Measurements from ENCODE around the gene B3GNT8. TPM values are rescaled to one million over a fixed set of nuclear protein-coding genes. Genes with fewer than 3 reads are reported as not detected.

B3GNT8 gene
- total RNA-seq, 1 experiment from 2014 or later: 10.6 TPM

Other genes starting within 250 kb of the B3GNT8 start
- not detected in 2 replicates for gene CYP2S1, start 234.2 kb downstream of the B3GNT8 start, total RNA-seq (2014; rRNA removed; shearing (Covaris generic))
- gene AXL, start 208.2 kb downstream of the B3GNT8 start, total RNA-seq (2014; rRNA removed; shearing (Covaris generic)): 24.1 and 25.1 TPM in 2 replicates
- 260 and 274 TPM in 2 replicates for gene HNRNPUL1, start 163.0 kb downstream of the B3GNT8 start, total RNA-seq (2014; rRNA removed; shearing (Covaris generic))
- 19.6 and 20.0 TPM in 2 replicates for gene CCDC97, start 117.2 kb downstream of the B3GNT8 start, total RNA-seq (2014; rRNA removed; shearing (Covaris generic))
- gene TGFB1, start 73.5 kb downstream of the B3GNT8 start, total RNA-seq (2014; rRNA removed; shearing (Covaris generic)): 11.0 and 12.7 TPM in 2 replicates
- gene B9D2, start 63.2 kb downstream of the B3GNT8 start, total RNA-seq (2014; rRNA removed; shearing (Covaris generic)): 2.8 and 2.9 TPM in 2 replicates
- gene TMEM91, start 50.8 kb downstream of the B3GNT8 start, total RNA-seq (2014; rRNA removed; shearing (Covaris generic)): 1.6 and 1.7 TPM in 2 replicates
- gene EXOSC5, start 30.0 kb downstream of the B3GNT8 start, total RNA-seq (2014; rRNA removed; shearing (Covaris generic)): 59.9 and 68.6 TPM in 2 replicates
- gene BCKDHA, start 29.6 kb downstream of the B3GNT8 start, total RNA-seq (2014; rRNA removed; shearing (Covaris generic)): 59.3 and 64.2 TPM in 2 replicates
- gene DMAC2, start 12.5 kb upstream of the B3GNT8 start, total RNA-seq (2014; rRNA removed; shearing (Covaris generic)): 88.6 and 91.7 TPM in 2 replicates
- not detected in 2 replicates for gene ERICH4, start 15.8 kb upstream of the B3GNT8 start, total RNA-seq (2014; rRNA removed; shearing (Covaris generic))
- 5.5 and 5.6 TPM in 2 replicates for gene CEACAM21, start 148.8 kb upstream of the B3GNT8 start, total RNA-seq (2014; rRNA removed; shearing (Covaris generic))
- not detected in 2 replicates for gene CEACAM4, start 199.7 kb upstream of the B3GNT8 start, total RNA-seq (2014; rRNA removed; shearing (Covaris generic))

Data from SJCRH30 (cell line).